HCT116 (cell line): ENCODE results near the gene TMEM9. TPM values are rescaled to one million over a fixed set of nuclear protein-coding genes. Genes with fewer than 3 reads are reported as not detected.

Experiments used
- ATAC-seq: fragments of 200-7000 bp; cut with Tn5 transposase; 2 replicates; pipeline ENCODE4 v1.9.1; 2020; ENCODE audit warnings: mild to moderate bottlenecking, moderate library complexity
- BruUV-seq: library from RNA; stranded (reverse); fragments of 400-500 nt; replicated peaks from 2 replicates; lab custom pipeline; 2021; lab: Mats Ljungman, UMichigan
- CTCF ChIA-PET: fragments of 300-600 bp; sonication (Branson Sonifier 250); formaldehyde crosslinking; loops from one replicate; lab custom pipeline; 2021; ENCODE audit warnings: antibody characterized with exemption; lab: Charles Lee
- POLR2A ChIA-PET: fragments of 300-600, 350-600 bp; sonication (Branson Sonifier 250); formaldehyde crosslinking; loops from one replicate; lab custom pipeline; 2021; ENCODE audit warnings: antibody characterized with exemption; lab: Charles Lee
- RAD21 ChIA-PET, 2 experiments: fragments of 300-600 bp; sonication (Branson Sonifier 250); formaldehyde crosslinking; loops; one replicate each; lab custom pipeline; 2023; ENCODE audit warnings: low total read pairs in 2 of 2; ENCODE audit not compliant: uncharacterized antibody in 2 of 2, unreplicated experiment in 2 of 2, low non-redundant PET in 1 of 2; lab: Charles Lee
- DNase-seq: peaks from one replicate; pipeline ENCODE4 v3.0.0-alpha.2; 2010; ENCODE audit warnings: low read depth, low spot score
- H2AFZ ChIP-seq: fragments of 200-600 bp; shearing (Covaris generic), sonication (generic); 2 replicates; pipeline ENCODE4 v1.6.1; 2017; ENCODE audit warnings: low read depth, mixed run types, mixed read lengths, antibody characterized with exemption, low read length; ENCODE audit not compliant: poor library complexity, severe bottlenecking
- H3K27ac ChIP-seq: 2 replicates; pipeline ENCODE4 v1.5.1; 2012; ENCODE audit warnings: low read depth, low read length
- H3K27me3 ChIP-seq: fragments of 200-600 bp; sonication (generic); 2 replicates; pipeline ENCODE4 v1.6.1; 2016; ENCODE audit warnings: mixed run types, low read length, mixed read lengths; ENCODE audit not compliant: insufficient read depth
- H3K36me3 ChIP-seq, 2 experiments: fragments of 200-500 bp in 1 of 2; fragments of 200-600 bp in 1 of 2; sonication (Bioruptor generic) in 1 of 2; sonication (generic) in 1 of 2; 2 replicates each; pipeline versions ENCODE4 v1.5.1 to v1.6.1; 2014 to 2016; ENCODE audit warnings: low read length in 2 of 2, inconsistent platforms in 1 of 2, mixed read lengths in 1 of 2, mixed run types in 1 of 2; ENCODE audit not compliant: insufficient read depth in 2 of 2, control insufficient read depth in 1 of 2
- H3K4me1 ChIP-seq, 2 experiments: fragments of 200-600 bp in 1 of 2; sonication (generic) in 1 of 2; 2 replicates each; pipeline versions ENCODE4 v1.5.1 to v1.6.1; 2012 to 2017; ENCODE audit warnings: low read length in 2 of 2, inconsistent platforms in 1 of 2, mild to moderate bottlenecking in 1 of 2, mixed read lengths in 1 of 2, mixed run types in 1 of 2, moderate library complexity in 1 of 2; ENCODE audit not compliant: insufficient read depth in 2 of 2, control insufficient read depth in 1 of 2
- H3K4me2 ChIP-seq: fragments of 200-600 bp; sonication (generic); 2 replicates; pipeline ENCODE4 v1.6.1; 2017; ENCODE audit warnings: mixed run types, low read length, mixed read lengths
- H3K4me3 ChIP-seq, 2 experiments: fragments of 200-600 bp in 1 of 2; sonication (generic) in 1 of 2; replicated peaks in 1 of 2; 2 replicates each; pipeline ENCODE4 v1.5.1; 2011 to 2016; ENCODE audit warnings: low read length in 2 of 2, control low read depth in 1 of 2, low read depth in 1 of 2, mild to moderate bottlenecking in 1 of 2, mixed read lengths in 1 of 2, mixed run types in 1 of 2
- H3K79me2 ChIP-seq: fragments of 200-600 bp; sonication (generic); 2 replicates; pipeline ENCODE4 v1.6.1; 2017; ENCODE audit warnings: mild to moderate bottlenecking, mixed run types, low read length, moderate library complexity, mixed read lengths; ENCODE audit not compliant: insufficient read depth
- H3K9ac ChIP-seq: fragments of 200-600 bp; sonication (generic); 2 replicates; pipeline ENCODE4 v1.6.1; 2016; ENCODE audit warnings: low read length, mixed read lengths
- H3K9me2 ChIP-seq: fragments of 200-600 bp; sonication (generic), shearing (Covaris generic); 2 replicates; pipeline ENCODE4 v1.6.1; 2017; ENCODE audit warnings: mixed run types, mild to moderate bottlenecking, moderate library complexity; ENCODE audit not compliant: insufficient read depth
- H3K9me3 ChIP-seq, 2 experiments: fragments of 200-500 bp in 1 of 2; fragments of 200-600 bp in 1 of 2; sonication (Bioruptor generic) in 1 of 2; sonication (generic) in 1 of 2; 2 replicates each; pipeline ENCODE4 v1.6.1; 2014 to 2017; ENCODE audit warnings: low read length in 2 of 2, mixed read lengths in 2 of 2, inconsistent platforms in 1 of 2, low read depth in 1 of 2, mild to moderate bottlenecking in 1 of 2, mixed run types in 1 of 2, moderate library complexity in 1 of 2; ENCODE audit not compliant: control insufficient read depth in 1 of 2, insufficient read depth in 1 of 2
- H4K20me1 ChIP-seq: fragments of 200-600 bp; sonication (generic), shearing (Covaris generic); 2 replicates; pipeline ENCODE4 v1.6.1; 2017; ENCODE audit warnings: mixed run types, mild to moderate bottlenecking, moderate library complexity; ENCODE audit not compliant: insufficient read depth
- EZH2 ChIP-seq: fragments of 200-600 bp; sonication (generic); IDR thresholded peaks from 2 replicates; pipeline ENCODE4 v1.6.1; 2017; ENCODE audit warnings: antibody characterized with exemption, mixed run types
- RAD21 ChIP-seq: IDR thresholded peaks from 2 replicates; pipeline ENCODE4 v1.6.1; 2012; ENCODE audit warnings: low read depth, mild to moderate bottlenecking
- SIN3A ChIP-seq: IDR thresholded peaks from 2 replicates; pipeline ENCODE4 v1.6.1; 2012; ENCODE audit warnings: low read depth
- SRF ChIP-seq: IDR thresholded peaks from 2 replicates; pipeline ENCODE4 v1.6.1; 2012; ENCODE audit warnings: low read depth
- intact Hi-C: fragments of 100-400 bp; cut with micrococcal nuclease; formaldehyde crosslinking; loops from 2 replicates; pipeline ENCODE4 v1.10.0; 2022
- total RNA-seq: library from RNA; stranded (reverse); gene quantifications from one replicate; pipeline ENCODE4 v1.2.1, GENCODE V29; 2021; ENCODE audit not compliant: unreplicated experiment
- TF ChIP-seq, protein P1 (sequence below): IDR thresholded peaks from 2 replicates; pipeline ENCODE4 v1.6.1; 2012
- TF ChIP-seq, protein P2 (sequence below): IDR thresholded peaks from 2 replicates; pipeline ENCODE4 v1.6.1; 2012

TMEM9 gene
- total RNA-seq, 1 experiment from 2014 or later = 66.3 TPM

DNA sequence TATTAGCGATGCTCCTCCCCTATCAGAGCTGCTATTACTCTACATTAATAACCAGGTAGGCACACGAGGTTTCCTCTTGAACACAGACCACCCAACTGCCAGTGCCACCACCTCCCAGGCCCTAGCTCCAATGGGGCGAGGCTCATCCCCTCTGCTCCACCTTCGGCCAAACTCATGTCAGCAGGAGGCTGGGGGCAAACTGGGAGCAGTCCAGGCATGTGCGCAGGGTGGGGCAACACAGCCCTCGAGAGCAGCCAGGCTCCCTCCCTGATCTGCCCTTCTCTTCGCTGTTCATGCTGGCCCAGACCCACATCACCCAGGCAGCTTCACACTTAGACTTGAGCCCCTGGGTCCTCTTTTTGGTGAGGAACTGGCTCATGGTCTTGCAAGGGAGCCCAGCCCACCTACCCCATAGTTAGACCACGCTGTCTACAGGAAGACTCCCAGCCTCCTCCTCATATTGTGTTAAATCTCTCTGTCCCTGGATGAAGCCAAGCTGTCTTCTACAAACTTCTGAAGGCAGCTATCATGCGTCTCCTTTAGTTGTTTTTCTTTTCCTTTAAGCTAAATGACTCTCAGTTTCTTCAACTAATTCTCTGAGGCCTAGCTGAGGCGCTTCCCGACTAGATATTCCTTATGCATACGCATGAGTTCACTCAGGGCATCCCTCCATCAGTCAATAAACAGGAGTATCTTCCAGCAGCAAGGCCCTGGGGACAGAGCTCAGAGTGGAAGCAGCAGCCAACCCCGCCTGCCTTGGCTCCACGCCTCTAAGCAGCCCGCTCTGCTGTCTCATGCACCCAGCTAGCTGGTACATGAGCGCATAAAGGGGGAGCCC, 12.0 kb downstream of the TMEM9 start:
- RAD21 ChIA-PET = no interaction called here
- no TSS peak for BruUV-seq
- Histone ChIP-seq H4K20me1 (no peaks in the 10 kb centered on the region), H3K4me1 (no peaks in the 10 kb centered on the region), H3K79me2 (no peaks in the 10 kb centered on the region), H3K27me3 (no peaks in the 10 kb centered on the region), H3K36me3 (peaks cover 21 to 41% of the 10 kb centered on the region in 2 experiments), H3K27ac (no peak overlapping the region), H3K4me3 (no peak overlapping the region), H2AFZ (no peak overlapping the region), H3K4me2 (no peak overlapping the region), H3K9me3 (no peaks in the 10 kb centered on the region), H3K9me2 (no peaks in the 10 kb centered on the region), H3K9ac (no peak overlapping the region)
- no peak for TF ChIP-seq EZH2
- TF ChIP-seq, protein P1, sequence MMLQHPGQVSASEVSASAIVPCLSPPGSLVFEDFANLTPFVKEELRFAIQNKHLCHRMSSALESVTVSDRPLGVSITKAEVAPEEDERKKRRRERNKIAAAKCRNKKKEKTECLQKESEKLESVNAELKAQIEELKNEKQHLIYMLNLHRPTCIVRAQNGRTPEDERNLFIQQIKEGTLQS = no peak
- intact Hi-C loops = no loop called here
- POLR2A ChIA-PET = no interaction called here
- CTCF ChIA-PET = no interaction called here
- no peak for DNase-seq
- ATAC-seq = no peak

DNA sequence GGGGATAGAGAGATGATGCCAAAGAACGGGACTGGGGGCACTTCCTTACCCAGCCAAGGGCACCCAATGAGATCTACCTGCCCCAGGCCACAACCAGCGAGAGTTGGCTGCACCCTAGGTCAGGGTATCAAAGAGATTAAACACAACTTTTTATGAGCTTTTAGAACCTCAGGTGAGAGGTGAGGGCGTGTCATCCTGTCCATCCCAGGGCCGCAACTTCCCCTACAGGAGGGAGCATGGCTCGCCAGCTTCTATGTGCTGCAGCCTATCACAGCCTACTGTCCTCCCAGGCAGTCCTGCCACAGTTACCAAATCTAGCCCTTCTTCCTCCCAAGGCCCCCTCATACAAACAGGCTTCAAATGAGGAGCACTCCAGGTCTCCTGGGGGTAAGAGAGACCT, 12.9 kb downstream of the TMEM9 start:
- H3K9ac ChIP-seq = no peak overlapping the region
- H3K27ac ChIP-seq = no peak overlapping the region
- BruUV-seq = no TSS peak
- ChIA-PET RAD21 (no interaction called here), POLR2A (no interaction called here), CTCF (no interaction called here)
- TF ChIP-seq RAD21 (no peak), EZH2 (no peak), SIN3A (no peak), SRF (no peak)
- TF ChIP-seq, protein P2, sequence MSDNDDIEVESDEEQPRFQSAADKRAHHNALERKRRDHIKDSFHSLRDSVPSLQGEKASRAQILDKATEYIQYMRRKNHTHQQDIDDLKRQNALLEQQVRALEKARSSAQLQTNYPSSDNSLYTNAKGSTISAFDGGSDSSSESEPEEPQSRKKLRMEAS = no peak
- no peak overlapping the region for H3K4me2 ChIP-seq
- no peaks in the 10 kb centered on the region for H3K79me2 ChIP-seq
- no peak for DNase-seq
- no peak overlapping the region for H2AFZ ChIP-seq
- intact Hi-C loops = no loop called here
- no peak overlapping the region for H3K4me3 ChIP-seq
- H3K36me3 ChIP-seq = peaks cover 21 to 34% of the 10 kb centered on the region in 2 experiments
- no peaks in the 10 kb centered on the region for H3K27me3 ChIP-seq
- ATAC-seq = no peak
- H4K20me1 ChIP-seq = no peaks in the 10 kb centered on the region
- H3K9me2 ChIP-seq = no peaks in the 10 kb centered on the region
- H3K4me1 ChIP-seq = no peaks in the 10 kb centered on the region
- H3K9me3 ChIP-seq = no peaks in the 10 kb centered on the region
